Neutrophil (primary cell): Measurements from ENCODE around the gene PTTG1.

ENCODE experiments used
- H3K27ac ChIP-seq: fragments of 200-600 bp; sonication (generic); 2 replicates; pipeline ENCODE4 v1.5.1; 2016; ENCODE audit warnings: mild to moderate bottlenecking, moderate library complexity
- H3K27me3 ChIP-seq: fragments of 200-600 bp; sonication (generic); 2 replicates; pipeline ENCODE4 v1.6.0; 2016; ENCODE audit warnings: mild to moderate bottlenecking
- H3K36me3 ChIP-seq: fragments of 200-600 bp; sonication (generic); 2 replicates; pipeline ENCODE4 v1.5.1; 2017
- H3K4me1 ChIP-seq, 2 experiments: fragments of 200-600 bp in 1 of 2; sonication (generic) in 1 of 2; 1 replicate in 1 of 2; 2 replicates in 1 of 2; pipeline versions ENCODE4 v1.5.1 to v1.6.1; 2013 to 2016; ENCODE audit warnings: low read depth in 1 of 2, low read length in 1 of 2, mild to moderate bottlenecking in 1 of 2, moderate library complexity in 1 of 2; ENCODE audit not compliant: control insufficient read depth in 1 of 2, insufficient read depth in 1 of 2
- H3K4me3 ChIP-seq, 2 experiments: fragments of 200-600 bp in 1 of 2; sonication (generic) in 1 of 2; 1 replicate in 1 of 2; 2 replicates in 1 of 2; pipeline ENCODE4 v1.5.1; 2013 to 2016; ENCODE audit warnings: low read depth in 1 of 2, low read length in 1 of 2, mild to moderate bottlenecking in 1 of 2, moderate library complexity in 1 of 2
- H3K9me3 ChIP-seq: fragments of 200-600 bp; sonication (generic); 2 replicates; pipeline ENCODE4 v1.5.1; 2016
- CTCF ChIP-seq: fragments of 200-600 bp; sonication (generic); IDR thresholded peaks from 2 replicates; pipeline ENCODE4 v1.5.1; 2016; ENCODE audit warnings: antibody characterized with exemption

The PTTG1 gene

GRCh38 chr5:160448886-160449285, 27.2 kb downstream of the PTTG1 start:
- no peak for TF ChIP-seq CTCF
- peaks cover 18% of the 10 kb centered on the region for H3K27me3 ChIP-seq
- no peak overlapping the region for H3K27ac ChIP-seq
- H3K4me3 ChIP-seq, result no peak overlapping the region
- H3K9me3 ChIP-seq, result no peaks in the 10 kb centered on the region
- no peaks in the 10 kb centered on the region for H3K36me3 ChIP-seq
- H3K4me1 ChIP-seq, result no peaks in the 10 kb centered on the region

GRCh38 chr5:160449458-160449857, 27.8 kb downstream of the PTTG1 start:
- H3K27me3 ChIP-seq, result peaks cover 24% of the 10 kb centered on the region
- H3K4me1 ChIP-seq, result no peaks in the 10 kb centered on the region
- H3K27ac ChIP-seq, result no peak overlapping the region
- no peak for TF ChIP-seq CTCF
- H3K36me3 ChIP-seq, result no peaks in the 10 kb centered on the region
- H3K4me3 ChIP-seq, result no peak overlapping the region
- H3K9me3 ChIP-seq, result no peaks in the 10 kb centered on the region

GRCh38 chr5:160450164-160450932, 28.7 kb downstream of the PTTG1 start:
- Histone ChIP-seq H3K27ac (no peak overlapping the region), H3K27me3 (peaks cover 31% of the 10 kb centered on the region), H3K4me1 (no peaks in the 10 kb centered on the region), H3K4me3 (no peak overlapping the region), H3K36me3 (no peaks in the 10 kb centered on the region), H3K9me3 (no peaks in the 10 kb centered on the region)
- TF ChIP-seq CTCF, result no peak

GRCh38 chr5:160451281-160451680, 29.6 kb downstream of the PTTG1 start:
- no peak for TF ChIP-seq CTCF
- no peaks in the 10 kb centered on the region for H3K36me3 ChIP-seq
- peaks cover 37% of the 10 kb centered on the region for H3K27me3 ChIP-seq
- no peak overlapping the region for H3K4me3 ChIP-seq
- H3K4me1 ChIP-seq, result no peaks in the 10 kb centered on the region
- no peaks in the 10 kb centered on the region for H3K9me3 ChIP-seq
- H3K27ac ChIP-seq, result no peak overlapping the region

- no peaks in the 10 kb centered on the region for H3K4me1 ChIP-seq
- no peak for TF ChIP-seq CTCF
Observed at GRCh38 chr5:160452036-160452435, 30.4 kb downstream of the PTTG1 start.

More at GRCh38 chr5:160452036-160452435, 30.4 kb downstream of the PTTG1 start:
- no peak overlapping the region for H3K27ac ChIP-seq
- no peak overlapping the region for H3K4me3 ChIP-seq
- H3K9me3 ChIP-seq, result no peaks in the 10 kb centered on the region
- H3K27me3 ChIP-seq, result peaks cover 37% of the 10 kb centered on the region
- no peaks in the 10 kb centered on the region for H3K36me3 ChIP-seq
